GM19099 (cell line): ENCODE results near the gene JAK1.

Source experiments
- POLR2A ChIP-seq: IDR thresholded peaks from 3 replicates; pipeline ENCODE4 v1.6.1; 2011; ENCODE audit warnings: low read depth; ENCODE audit not compliant: insufficient read length; ENCODE audit errors: extremely low read depth

The JAK1 gene

GRCh38 chr1:64892576-64893573, 73.5 kb downstream of the JAK1 start:
- no peak for TF ChIP-seq POLR2A

GRCh38 chr1:64891448-64891825, 74.9 kb downstream of the JAK1 start:
- no peak for TF ChIP-seq POLR2A

- no peak for TF ChIP-seq POLR2A
These were observed 75.5 kb downstream of the JAK1 start for GRCh38 chr1:64890699-64891447.

- no peak for TF ChIP-seq POLR2A
These were observed 78.6 kb downstream of the JAK1 start for GRCh38 chr1:64887689-64888217.

- no peak for TF ChIP-seq POLR2A
These were observed 79.5 kb downstream of the JAK1 start for GRCh38 chr1:64886877-64887276.

- no peak for TF ChIP-seq POLR2A
These were observed 80.7 kb downstream of the JAK1 start for GRCh38 chr1:64885648-64886047.

- TF ChIP-seq POLR2A, result no peak
These were observed 81.9 kb downstream of the JAK1 start for GRCh38 chr1:64884261-64885040.

- no peak for TF ChIP-seq POLR2A
These were observed 83.6 kb downstream of the JAK1 start for GRCh38 chr1:64882574-64883255.

GRCh38 chr1:64881281-64881680, 85.1 kb downstream of the JAK1 start:
- no peak for TF ChIP-seq POLR2A

GRCh38 chr1:64880449-64880848, 85.9 kb downstream of the JAK1 start:
- TF ChIP-seq POLR2A, result no peak

GRCh38 chr1:64878931-64879611, 87.3 kb downstream of the JAK1 start:
- TF ChIP-seq POLR2A, result no peak

GRCh38 chr1:64878090-64878489, 88.3 kb downstream of the JAK1 start:
- TF ChIP-seq POLR2A, result no peak

- no peak for TF ChIP-seq POLR2A
These were observed 88.8 kb downstream of the JAK1 start for GRCh38 chr1:64877598-64877997.

- no peak for TF ChIP-seq POLR2A
These were observed 89.2 kb downstream of the JAK1 start for GRCh38 chr1:64877151-64877550.
